HepG2 (cell line): ENCODE measurements around the gene NTSR2. TPM values are rescaled to one million over a fixed set of nuclear protein-coding genes. Genes with fewer than 3 reads are reported as not detected.
A peak's percentile ranks its signal among the peaks of the same experiment; 100 is the strongest.

ENCODE experiments used
- ARID5B ChIP-seq: IDR thresholded peaks from 2 replicates; pipeline ENCODE4 v1.4.0; 2020; ENCODE audit warnings: mild to moderate bottlenecking, missing genetic modification reagents
- ASH2L ChIP-seq: fragments of 300-600, 200-600 bp; sonication (generic); IDR thresholded peaks from 2 replicates; pipeline ENCODE4 v1.7.0; 2017; ENCODE audit warnings: low read depth, mild to moderate bottlenecking, moderate library complexity, mixed read lengths, low read length; ENCODE audit not compliant: insufficient read length
- CC2D1A ChIP-seq: sonication (generic); formaldehyde crosslinking; IDR thresholded peaks from 2 replicates; pipeline ENCODE4 v1.8.1; 2023; ENCODE audit warnings: mild to moderate bottlenecking, missing genetic modification reagents
- FLYWCH1 ChIP-seq: sonication (generic); formaldehyde crosslinking; IDR thresholded peaks from 2 replicates; pipeline ENCODE4 v1.8.1; 2023; ENCODE audit warnings: mild to moderate bottlenecking, missing genetic modification reagents
- GABPB1 ChIP-seq: IDR thresholded peaks from 2 replicates; pipeline ENCODE4 v1.6.1; 2016; ENCODE audit warnings: mild to moderate bottlenecking, missing genetic modification reagents, moderate library complexity, missing compliant biosample characterization
- HES4 ChIP-seq: sonication (generic); formaldehyde crosslinking; IDR thresholded peaks from 2 replicates; pipeline ENCODE4 v1.9.0; 2021; ENCODE audit warnings: mild to moderate bottlenecking, missing genetic modification reagents, borderline replicate concordance
- NR2C2 ChIP-seq: sonication (generic); formaldehyde crosslinking; IDR thresholded peaks from 2 replicates; pipeline ENCODE4 v1.4.0; 2020; ENCODE audit warnings: missing genetic modification reagents, mild to moderate bottlenecking, moderate library complexity, borderline replicate concordance
- NR2F1 ChIP-seq, 2 experiments: fragments of 450-650 bp in 1 of 2; formaldehyde crosslinking in 1 of 2; IDR thresholded peaks; 2 replicates each; pipeline versions ENCODE4 v1.5.0 to v1.6.1; 2016 to 2020; ENCODE audit warnings: mild to moderate bottlenecking in 1 of 2, missing compliant biosample characterization in 1 of 2, missing genetic modification reagents in 1 of 2, moderate library complexity in 1 of 2
- RBAK ChIP-seq: sonication (generic); formaldehyde crosslinking; IDR thresholded peaks from 2 replicates; pipeline ENCODE4 v1.5.1; 2020; ENCODE audit warnings: mild to moderate bottlenecking, missing genetic modification reagents
- RELA ChIP-seq: sonication (generic); formaldehyde crosslinking; IDR thresholded peaks from 2 replicates; pipeline ENCODE4 v1.4.0; 2020; ENCODE audit warnings: missing genetic modification reagents
- SPEN ChIP-seq: sonication (generic); formaldehyde crosslinking; IDR thresholded peaks from 2 replicates; pipeline ENCODE4 v1.5.1; 2020; ENCODE audit warnings: low read depth, mild to moderate bottlenecking, missing genetic modification reagents
- SRSF9 ChIP-seq: fragments of 200-400 bp; formaldehyde crosslinking; IDR thresholded peaks from 2 replicates; pipeline ENCODE4 v1.6.1; 2018; ENCODE audit warnings: borderline replicate concordance, mild to moderate bottlenecking, low read depth, low read length; ENCODE audit not compliant: insufficient read depth, poor library complexity, severe bottlenecking
- TSC22D2 ChIP-seq: sonication (generic); formaldehyde crosslinking; IDR thresholded peaks from 2 replicates; pipeline ENCODE4 v1.5.1; 2020; ENCODE audit warnings: missing genetic modification reagents, mild to moderate bottlenecking, borderline replicate concordance
- ZFYVE20 ChIP-seq: sonication (generic); formaldehyde crosslinking; IDR thresholded peaks from 2 replicates; pipeline ENCODE4 v1.8.0; 2023; ENCODE audit warnings: low read depth, mild to moderate bottlenecking, moderate library complexity, missing genetic modification reagents, borderline replicate concordance
- ZNF143 ChIP-seq: sonication (generic); formaldehyde crosslinking; IDR thresholded peaks from 2 replicates; pipeline ENCODE4 v1.4.0; 2020; ENCODE audit warnings: missing genetic modification reagents
- ZNF264 ChIP-seq: sonication (generic); formaldehyde crosslinking; IDR thresholded peaks from 2 replicates; pipeline ENCODE4 v1.4.0; 2020; ENCODE audit warnings: missing genetic modification reagents
- ZNF44 ChIP-seq: sonication (generic); formaldehyde crosslinking; IDR thresholded peaks from 2 replicates; pipeline ENCODE4 v1.5.1; 2020; ENCODE audit warnings: mild to moderate bottlenecking, missing genetic modification reagents
- ZNF547 ChIP-seq: sonication (generic); formaldehyde crosslinking; IDR thresholded peaks from 2 replicates; pipeline ENCODE4 v1.5.1; 2020; ENCODE audit warnings: mild to moderate bottlenecking, missing genetic modification reagents
- polyA plus RNA-seq, 8 experiments: library from polyadenylated mRNA; depleted of rRNA in 3 of 8; stranded (reverse) in 7 of 8; unstranded in 1 of 8; fragments of >200 nt; fragmentation: Illumina TruSeq in 4 of 8; extraction: Trizol in 4 of 8; gene quantifications; 2 replicates each; pipeline versions ENCODE4 v1.2.1 to v1.2.3, GENCODE V29; 2011 to 2016; ENCODE audit warnings: low read depth in 4 of 8, missing spikeins in 1 of 8, mixed read lengths in 1 of 8; ENCODE audit not compliant: insufficient read depth in 1 of 8
- total RNA-seq, 5 experiments: library from RNA; depleted of rRNA; stranded (reverse); fragments of >200 nt; fragmentation: Illumina TruSeq; extraction: Trizol; gene quantifications; 2 replicates each; pipeline ENCODE4 v1.2.3, GENCODE V29; 2016; ENCODE audit warnings: low read depth in 1 of 5
- TF ChIP-seq, protein P1 (sequence below): sonication (generic); formaldehyde crosslinking; IDR thresholded peaks from 2 replicates; pipeline ENCODE4 v1.4.0; 2020; ENCODE audit warnings: missing genetic modification reagents
- TF ChIP-seq, protein P2 (sequence below): sonication (generic); formaldehyde crosslinking; IDR thresholded peaks from 2 replicates; pipeline ENCODE4 v1.5.0; 2020; ENCODE audit warnings: mild to moderate bottlenecking, missing genetic modification reagents
- TF ChIP-seq, protein P3 (sequence below): sonication (generic); formaldehyde crosslinking; IDR thresholded peaks from 2 replicates; pipeline ENCODE4 v1.8.1; 2023; ENCODE audit warnings: mild to moderate bottlenecking, inconsistent platforms, moderate library complexity, missing genetic modification reagents, borderline replicate concordance

Gene NTSR2
- total and polyA plus RNA-seq, 2 of the 13 experiments (the other 11 are each of a cell fraction or from before 2014, with no cell fraction given) = not detected

- TF ChIP-seq ZNF264 (CRISPR knock-in tag) (no peak), ASH2L (no peak), NR2C2 (CRISPR knock-in tag) (no peak), RBAK (CRISPR knock-in tag) (no peak), ZNF547 (CRISPR knock-in tag) (no peak), RELA (CRISPR knock-in tag) (no peak), SPEN (CRISPR knock-in tag) (peak; percentile 18; the same call in 1 of the 2 replicates), ZNF44 (CRISPR knock-in tag) (no peak), GABPB1 (CRISPR knock-in tag) (peak; percentile 59), TSC22D2 (no peak), HES4 (no peak), CC2D1A (CRISPR knock-in tag) (no peak), SRSF9 (no peak), NR2F1 (CRISPR knock-in tag; IDR thresholded peaks at IDR 0.05) (peak; percentile 11 to 29; a peak in 1 of 4 replicates), FLYWCH1 (CRISPR knock-in tag) (no peak), ARID5B (peak; percentile 28), ZNF143 (CRISPR knock-in tag) (no peak), ZFYVE20 (CRISPR knock-in tag) (0 out of 2 replicates have a peak, but pooled peaks have one; percentile 32)
- TF ChIP-seq, protein P1, sequence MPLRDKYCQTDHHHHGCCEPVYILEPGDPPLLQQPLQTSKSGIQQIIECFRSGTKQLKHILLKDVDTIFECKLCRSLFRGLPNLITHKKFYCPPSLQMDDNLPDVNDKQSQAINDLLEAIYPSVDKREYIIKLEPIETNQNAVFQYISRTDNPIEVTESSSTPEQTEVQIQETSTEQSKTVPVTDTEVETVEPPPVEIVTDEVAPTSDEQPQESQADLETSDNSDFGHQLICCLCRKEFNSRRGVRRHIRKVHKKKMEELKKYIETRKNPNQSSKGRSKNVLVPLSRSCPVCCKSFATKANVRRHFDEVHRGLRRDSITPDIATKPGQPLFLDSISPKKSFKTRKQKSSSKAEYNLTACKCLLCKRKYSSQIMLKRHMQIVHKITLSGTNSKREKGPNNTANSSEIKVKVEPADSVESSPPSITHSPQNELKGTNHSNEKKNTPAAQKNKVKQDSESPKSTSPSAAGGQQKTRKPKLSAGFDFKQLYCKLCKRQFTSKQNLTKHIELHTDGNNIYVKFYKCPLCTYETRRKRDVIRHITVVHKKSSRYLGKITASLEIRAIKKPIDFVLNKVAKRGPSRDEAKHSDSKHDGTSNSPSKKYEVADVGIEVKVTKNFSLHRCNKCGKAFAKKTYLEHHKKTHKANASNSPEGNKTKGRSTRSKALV (CRISPR knock-in tag) = no peak
- TF ChIP-seq, protein P2, sequence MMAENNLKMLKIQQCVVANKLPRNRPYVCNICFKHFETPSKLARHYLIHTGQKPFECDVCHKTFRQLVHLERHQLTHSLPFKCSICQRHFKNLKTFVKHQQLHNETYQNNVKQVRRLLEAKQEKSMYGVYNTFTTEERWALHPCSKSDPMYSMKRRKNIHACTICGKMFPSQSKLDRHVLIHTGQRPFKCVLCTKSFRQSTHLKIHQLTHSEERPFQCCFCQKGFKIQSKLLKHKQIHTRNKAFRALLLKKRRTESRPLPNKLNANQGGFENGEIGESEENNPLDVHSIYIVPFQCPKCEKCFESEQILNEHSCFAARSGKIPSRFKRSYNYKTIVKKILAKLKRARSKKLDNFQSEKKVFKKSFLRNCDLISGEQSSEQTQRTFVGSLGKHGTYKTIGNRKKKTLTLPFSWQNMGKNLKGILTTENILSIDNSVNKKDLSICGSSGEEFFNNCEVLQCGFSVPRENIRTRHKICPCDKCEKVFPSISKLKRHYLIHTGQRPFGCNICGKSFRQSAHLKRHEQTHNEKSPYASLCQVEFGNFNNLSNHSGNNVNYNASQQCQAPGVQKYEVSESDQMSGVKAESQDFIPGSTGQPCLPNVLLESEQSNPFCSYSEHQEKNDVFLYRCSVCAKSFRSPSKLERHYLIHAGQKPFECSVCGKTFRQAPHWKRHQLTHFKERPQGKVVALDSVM (CRISPR knock-in tag) = peak; percentile 37; the same call in 1 of the 2 replicates
- TF ChIP-seq, protein P3, sequence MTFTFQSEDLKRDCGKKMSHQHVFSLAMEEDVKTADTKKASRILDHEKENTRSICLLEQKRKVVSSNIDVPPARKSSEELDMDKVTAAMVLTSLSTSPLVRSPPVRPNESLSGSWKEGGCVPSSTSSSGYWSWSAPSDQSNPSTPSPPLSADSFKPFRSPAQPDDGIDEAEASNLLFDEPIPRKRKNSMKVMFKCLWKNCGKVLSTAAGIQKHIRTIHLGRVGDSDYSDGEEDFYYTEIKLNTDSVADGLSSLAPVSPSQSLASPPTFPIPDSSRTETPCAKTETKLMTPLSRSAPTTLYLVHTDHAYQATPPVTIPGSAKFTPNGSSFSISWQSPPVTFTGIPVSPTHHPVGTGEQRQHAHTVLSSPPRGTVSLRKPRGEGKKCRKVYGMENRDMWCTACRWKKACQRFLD = no peak
These were observed 13.3 kb downstream of the NTSR2 start (continued) for GRCh38 chr2:11656671-11657101.
